NCI-H1092 treated with DMSO at 0.1 percent for 48 hours (cell line): ENCODE results near the gene ANKFN1.

ENCODE experiments used
- DNase-seq: peaks from one replicate; lab custom pipeline; 2025; lab: John Stamatoyannopoulos, UW

Gene ANKFN1

GRCh38 chr17:56142781-56143180, 10.5 kb upstream of the ANKFN1 start:
- DNase-seq: no peak

- peak; percentile 12 for DNase-seq
Observed at GRCh38 chr17:56144223-56144622, 9.1 kb upstream of the ANKFN1 start.

- no peak for DNase-seq
Observed at GRCh38 chr17:56146534-56146933, 6.7 kb upstream of the ANKFN1 start.

GRCh38 chr17:56148333-56148732, 4.9 kb upstream of the ANKFN1 start:
- no peak for DNase-seq

GRCh38 chr17:56149266-56150036, 3.8 kb upstream of the ANKFN1 start:
- no peak for DNase-seq

GRCh38 chr17:56150649-56151048, 2.6 kb upstream of the ANKFN1 start:
- no peak for DNase-seq

GRCh38 chr17:56157845-56158244, 4.6 kb downstream of the ANKFN1 start:
- DNase-seq: no peak

- DNase-seq: no peak
Observed at GRCh38 chr17:56158344-56158743, 5.1 kb downstream of the ANKFN1 start.

GRCh38 chr17:56158915-56159825, 5.9 kb downstream of the ANKFN1 start:
- peak; percentile 18 for DNase-seq

- DNase-seq: no peak
Observed at GRCh38 chr17:56159826-56160380, 6.6 kb downstream of the ANKFN1 start.

GRCh38 chr17:56160422-56160821, 7.1 kb downstream of the ANKFN1 start:
- DNase-seq: no peak

GRCh38 chr17:56165072-56165641, 11.9 kb downstream of the ANKFN1 start:
- no peak for DNase-seq

GRCh38 chr17:56167491-56167890, 14.2 kb downstream of the ANKFN1 start:
- DNase-seq: no peak

GRCh38 chr17:56169621-56170020, 16.3 kb downstream of the ANKFN1 start:
- no peak for DNase-seq

GRCh38 chr17:56171186-56171959, 18.1 kb downstream of the ANKFN1 start:
- DNase-seq: no peak

GRCh38 chr17:56172517-56172982, 19.3 kb downstream of the ANKFN1 start:
- peak; percentile 90 for DNase-seq

- DNase-seq: peak; percentile 27
Observed at GRCh38 chr17:56173026-56173425, 19.8 kb downstream of the ANKFN1 start.

GRCh38 chr17:56173958-56174835, 20.9 kb downstream of the ANKFN1 start:
- peak; percentile 23 for DNase-seq

GRCh38 chr17:56175299-56175955, 22.2 kb downstream of the ANKFN1 start:
- DNase-seq: no peak

- DNase-seq: no peak
Observed at GRCh38 chr17:56176091-56176490, 22.8 kb downstream of the ANKFN1 start.
